SKM-1 treated with dmso at 0.1 percent for 144 hours (cell line): ENCODE measurements around the gene SUCLA2.

ENCODE experiments used
- DNase-seq: peaks from one replicate; lab custom pipeline; 2025; ENCODE audit not compliant: unreplicated experiment; lab: John Stamatoyannopoulos, UW

The SUCLA2 gene

GRCh38 chr13:47904241-47904640 lies 96.8 kb downstream of the SUCLA2 start:
- peak; percentile 78 for DNase-seq

GRCh38 chr13:47903836-47904235 lies 97.2 kb downstream of the SUCLA2 start:
- peak; percentile 24 for DNase-seq

- DNase-seq = no peak
These were observed 99.6 kb downstream of the SUCLA2 start for GRCh38 chr13:47901441-47901840.

- no peak for DNase-seq
These were observed 103.0 kb downstream of the SUCLA2 start for GRCh38 chr13:47898080-47898479.

GRCh38 chr13:47897411-47898050 lies 103.5 kb downstream of the SUCLA2 start:
- DNase-seq = no peak

- no peak for DNase-seq
These were observed 104.5 kb downstream of the SUCLA2 start for GRCh38 chr13:47896546-47896945.

- no peak for DNase-seq
These were observed 105.0 kb downstream of the SUCLA2 start for GRCh38 chr13:47896111-47896510.

- DNase-seq = no peak
These were observed 107.5 kb downstream of the SUCLA2 start for GRCh38 chr13:47893527-47893926.
